Stimulated activated CD4-positive, alpha-beta T cell treated with anti-CD3 and anti-CD28 coated beads, Interleukin-12 subunit alpha, Interleukin-12 subunit beta, amount 100 ng/mL, for 24 hours (primary cell): ENCODE measurements around the gene KIAA0825.
A peak's percentile ranks its signal among the peaks of the same experiment; 100 is the strongest.

ENCODE experiments used
- DNase-seq, 2 experiments: peaks; one replicate each; pipeline ENCODE4 v3.0.0-alpha.2; 2020; ENCODE audit warnings: low read depth in 2 of 2

Gene KIAA0825, protein sequence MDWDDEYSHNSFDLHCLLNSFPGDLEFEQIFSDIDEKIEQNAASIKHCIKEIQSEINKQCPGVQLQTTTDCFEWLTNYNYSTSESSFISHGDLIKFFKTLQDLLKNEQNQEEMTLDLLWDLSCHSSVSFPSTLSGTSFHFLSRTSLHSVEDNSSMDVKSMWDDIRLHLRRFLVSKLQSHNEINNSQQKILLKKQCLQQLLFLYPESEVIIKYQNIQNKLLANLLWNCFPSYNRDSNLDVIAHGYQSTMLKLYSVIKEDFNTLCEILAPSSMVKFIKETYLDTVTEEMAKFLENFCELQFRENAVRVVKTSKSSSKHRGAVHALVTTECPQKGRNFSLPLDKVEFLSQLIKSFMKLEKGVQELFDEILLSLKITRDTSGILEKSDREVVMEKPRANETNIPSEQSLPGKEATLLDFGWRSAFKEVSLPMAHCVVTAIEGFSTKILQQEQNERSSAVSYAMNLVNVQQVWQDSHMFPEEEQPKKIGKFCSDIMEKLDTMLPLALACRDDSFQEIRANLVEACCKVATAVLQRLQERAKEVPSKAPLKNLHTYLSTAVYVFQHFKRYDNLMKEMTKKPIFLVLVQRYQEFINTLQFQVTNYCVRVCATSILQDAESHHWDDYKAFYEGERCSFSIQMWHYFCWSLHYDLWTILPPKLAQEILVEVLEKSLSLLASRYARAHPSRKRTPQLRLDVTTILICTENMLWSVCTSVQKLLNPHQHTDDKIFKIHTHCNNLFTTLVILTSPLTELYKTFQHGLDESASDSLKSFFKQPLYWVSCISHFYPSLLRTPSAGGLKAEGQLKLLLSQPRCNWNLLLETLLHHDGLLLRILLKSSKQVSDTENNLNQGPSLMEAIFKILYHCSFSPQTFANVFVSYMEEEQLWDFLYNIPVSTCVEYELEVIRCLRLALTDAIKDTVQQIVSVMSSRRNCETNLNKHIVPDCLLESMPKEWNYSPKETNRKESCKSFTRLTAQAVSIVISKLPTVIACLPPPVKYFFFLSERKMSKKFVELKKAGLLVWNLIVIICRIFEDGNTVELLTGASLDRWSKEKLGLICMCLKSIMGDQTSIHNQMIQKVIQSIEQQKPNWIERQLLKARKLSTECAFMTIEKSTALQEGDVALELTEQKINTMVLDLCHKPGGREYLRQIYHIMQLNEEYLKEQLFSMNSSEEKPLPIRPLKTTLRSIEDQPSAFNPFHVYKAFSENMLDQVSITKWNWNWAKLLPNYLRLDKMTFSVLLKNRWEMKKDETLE (N-terminal part only)

GRCh38 chr5:94618493-94619328, at the start of gene KIAA0825, which contains the start of gene SLF1:
KIAA0825 (minus strand) TSS chr5:94618604; CDS start chr5:94537126, 81,478 bp downstream.
SLF1 (plus strand) TSS chr5:94618669; CDS start chr5:94628811, 10,142 bp downstream.
- DNase-seq = peak; percentile 81 to 82

DNA sequence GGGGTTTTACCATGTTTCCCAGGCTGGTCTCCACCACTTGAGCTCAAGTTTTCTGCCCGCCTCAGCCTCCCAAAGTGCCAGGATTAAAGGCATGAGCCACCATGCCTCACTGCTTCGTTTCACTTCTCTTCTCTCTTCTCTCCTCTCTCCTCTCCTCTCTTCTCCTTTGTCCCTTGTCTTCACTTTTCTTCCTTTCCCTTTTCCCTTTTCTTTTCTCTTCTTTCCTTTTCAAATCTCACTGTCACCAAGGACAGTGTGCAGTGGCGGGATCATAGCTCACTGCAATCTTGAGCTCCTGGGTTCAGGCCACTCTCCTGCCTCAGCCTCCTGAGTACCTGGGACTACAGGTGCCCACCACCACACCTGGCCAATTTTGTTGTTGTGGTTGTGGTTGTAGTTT, 49.5 kb upstream of the KIAA0825 start:
- DNase-seq = no peak

GRCh38 chr5:94661086-94661485, 42.7 kb upstream of the KIAA0825 start:
- no peak for DNase-seq

DNA sequence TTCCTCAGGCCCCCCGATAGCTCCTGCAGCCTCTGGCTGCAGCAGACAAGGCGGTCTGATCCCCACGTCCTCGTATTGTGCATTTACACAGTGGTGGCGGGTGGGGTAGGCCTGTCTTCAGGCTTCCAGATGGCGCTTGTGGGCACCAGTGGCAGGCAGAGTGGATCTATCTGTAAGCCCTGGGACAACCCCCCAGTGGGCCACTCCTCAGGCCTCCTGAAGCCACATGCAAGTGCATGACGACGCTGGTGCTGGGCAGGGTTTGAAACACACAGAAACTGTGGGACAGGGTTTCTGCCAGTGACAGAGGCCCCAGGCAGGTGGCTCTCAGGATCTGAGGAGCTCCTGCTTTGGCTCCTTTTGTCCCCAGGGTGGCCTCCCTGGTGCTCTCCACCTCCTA, 42.1 kb upstream of the KIAA0825 start:
- DNase-seq = no peak

GRCh38 chr5:94658272-94658671, 39.9 kb upstream of the KIAA0825 start:
- DNase-seq = no peak

DNA sequence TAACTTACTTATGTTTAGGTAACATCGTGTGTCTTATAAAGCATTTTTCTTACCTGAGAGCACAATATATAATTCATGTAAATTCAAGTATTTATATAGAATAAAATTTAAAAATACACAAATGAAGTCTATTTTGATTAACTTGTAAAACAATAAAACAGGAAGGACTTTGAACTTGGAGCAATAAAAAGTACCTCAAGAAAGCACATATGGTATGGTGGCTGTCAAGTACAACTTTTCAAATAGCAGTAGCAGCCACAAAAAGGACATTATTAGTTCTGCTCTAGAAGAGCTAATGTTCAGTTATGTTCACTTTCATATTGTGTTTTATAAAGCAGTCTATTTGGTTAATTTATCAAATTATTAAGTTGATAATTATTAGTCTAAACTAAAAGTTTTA, 31.5 kb upstream of the KIAA0825 start:
- no peak for DNase-seq

- DNase-seq = no peak
Observed at GRCh38 chr5:94646758-94647157, 28.4 kb upstream of the KIAA0825 start.

GRCh38 chr5:94645053-94645452, 26.6 kb upstream of the KIAA0825 start:
- DNase-seq = no peak

DNA sequence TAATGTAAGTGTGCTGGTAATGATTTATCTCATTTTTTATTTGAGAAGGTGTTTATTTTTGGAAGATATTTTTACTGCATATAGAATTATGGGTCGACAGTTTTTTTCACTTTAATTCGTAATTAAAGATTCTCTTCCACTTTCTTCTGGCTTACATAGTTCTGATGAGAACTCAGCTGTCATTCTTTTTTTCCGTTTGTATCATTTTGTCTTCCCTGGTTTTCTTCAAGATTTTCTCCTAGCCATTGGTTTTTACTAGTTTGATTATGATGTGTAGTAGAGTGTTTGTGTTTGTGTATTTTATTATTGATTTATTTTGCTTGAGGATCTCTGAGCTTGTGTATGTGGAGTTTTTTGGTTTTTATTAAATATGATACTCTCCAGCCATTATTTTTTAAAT, 21.8 kb upstream of the KIAA0825 start:
- no peak for DNase-seq

GRCh38 chr5:94632024-94632423, 13.6 kb upstream of the KIAA0825 start:
- no peak for DNase-seq

DNA sequence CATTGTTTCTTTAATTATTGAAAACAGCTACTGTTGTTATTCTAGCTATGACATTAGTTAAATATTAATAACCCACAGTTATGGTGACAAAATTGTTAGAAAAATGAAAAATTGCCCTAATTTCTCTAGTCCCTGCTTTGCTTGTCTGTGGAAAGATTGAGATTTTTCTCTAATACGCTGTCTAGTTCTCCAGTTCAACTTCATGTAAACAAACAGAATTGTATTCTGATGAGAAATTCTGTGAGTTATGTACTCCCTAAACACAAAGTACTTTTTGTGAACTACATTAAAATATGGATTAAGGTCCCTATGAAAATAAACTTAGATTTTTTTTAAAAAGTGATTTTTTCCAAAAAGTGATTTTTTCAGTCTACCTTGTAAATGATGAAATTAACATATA, 8.8 kb upstream of the KIAA0825 start:
- no peak for DNase-seq

DNA sequence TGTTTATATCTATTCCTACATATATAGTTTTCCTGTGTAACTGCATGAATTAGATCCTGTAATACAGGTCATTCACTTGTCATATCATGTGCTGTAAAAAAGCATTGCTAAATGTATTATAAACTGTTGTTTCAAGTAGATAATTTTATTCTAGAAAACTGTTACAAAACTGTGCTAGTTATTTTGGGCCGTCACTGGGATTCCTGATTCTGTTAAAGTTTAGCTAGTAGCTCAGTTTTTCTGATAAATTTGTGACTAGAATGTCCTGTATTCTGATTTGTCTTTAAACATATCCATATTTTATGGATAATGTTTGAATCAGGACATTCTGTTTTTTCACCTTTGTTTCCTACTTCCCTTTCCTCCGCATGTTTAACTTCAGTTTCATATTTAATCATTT, 5.5 kb upstream of the KIAA0825 start:
- no peak for DNase-seq

DNA sequence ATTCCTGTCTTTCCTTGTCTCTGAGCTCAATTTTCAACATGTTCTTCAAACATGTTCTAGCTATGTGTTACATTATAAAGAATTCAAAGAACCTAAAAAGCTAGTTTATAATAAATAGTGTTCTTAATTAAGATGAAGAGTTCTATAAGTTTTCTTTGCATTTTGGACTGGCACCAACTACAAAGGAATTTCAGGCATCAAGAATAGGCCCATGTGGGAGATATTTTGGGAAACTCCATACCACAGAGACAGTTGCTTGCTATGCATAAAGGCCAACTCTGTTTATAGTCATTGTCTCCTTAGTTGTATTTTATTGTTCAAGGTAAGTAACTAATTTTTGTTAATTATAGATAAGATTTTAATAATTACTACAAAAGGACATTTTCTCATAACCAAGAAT, 4.6 kb upstream of the KIAA0825 start:
- DNase-seq = no peak

DNA sequence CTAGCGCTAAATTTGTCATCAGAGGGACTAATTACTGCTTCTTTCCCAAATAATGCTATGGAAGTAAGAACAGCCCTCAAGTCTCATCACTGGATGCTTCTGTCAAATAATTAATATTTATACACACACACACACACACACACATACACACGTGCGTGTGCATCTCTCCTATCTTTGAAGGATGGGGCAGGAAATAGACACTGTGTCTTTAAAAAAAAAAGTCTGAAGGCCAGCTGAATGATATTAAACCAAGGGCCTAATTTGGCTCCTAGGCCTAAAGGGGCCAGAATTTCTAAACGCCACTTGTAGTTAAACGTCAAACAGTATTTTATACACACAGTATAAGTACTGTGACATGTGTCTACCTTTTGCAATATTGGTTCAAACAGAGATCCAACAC, 3.4 kb upstream of the KIAA0825 start:
- no peak for DNase-seq

- DNase-seq = no peak
Observed at GRCh38 chr5:94620256-94620655, 1.9 kb upstream of the KIAA0825 start.

DNA sequence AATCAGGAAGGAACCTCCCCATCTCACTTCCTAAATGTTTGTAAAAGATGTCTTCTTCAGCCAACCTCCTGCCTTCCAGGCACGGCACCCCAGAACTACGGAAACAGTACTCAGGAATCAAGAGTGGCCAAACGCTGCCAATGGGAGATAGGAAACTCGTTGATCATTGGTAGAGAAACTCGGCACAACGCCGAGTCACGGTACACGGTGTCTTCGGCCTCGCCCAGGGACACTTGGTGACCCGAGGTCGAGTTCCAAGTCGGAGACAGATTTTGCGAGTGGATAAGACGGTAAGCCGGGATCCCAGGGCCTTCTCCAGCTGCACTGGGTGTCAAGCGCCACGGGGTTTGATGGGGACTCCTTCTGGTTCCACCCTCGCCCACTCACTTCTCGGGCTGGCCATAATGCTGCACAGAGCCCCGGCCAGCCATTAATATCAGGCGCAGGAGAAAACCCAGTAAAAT, 343 bp downstream of the KIAA0825 start:
- DNase-seq = peak in 1 of 2 experiments; percentile 4

DNA sequence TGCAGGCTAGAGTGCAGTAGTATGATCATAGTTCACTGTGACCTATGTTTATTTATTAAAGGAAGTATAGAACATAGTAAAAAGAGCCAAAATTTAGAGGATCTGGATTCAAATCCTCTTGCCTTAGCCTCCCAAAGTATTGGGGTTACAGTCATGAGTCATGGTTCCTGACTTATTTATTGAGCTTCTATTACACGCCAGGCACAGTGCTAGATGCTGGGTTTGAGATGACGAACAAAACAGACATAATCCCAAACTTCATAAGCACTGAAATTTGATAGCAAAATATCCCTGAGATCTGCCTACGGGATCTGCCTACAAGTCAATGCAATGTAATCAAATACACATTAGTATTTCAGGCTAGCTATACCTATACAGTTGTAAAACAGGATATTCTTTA, 2.5 kb downstream of the KIAA0825 start:
- no peak for DNase-seq

GRCh38 chr5:94614156-94614805, 4.1 kb downstream of the KIAA0825 start:
- DNase-seq = no peak

GRCh38 chr5:94613583-94613982, 4.8 kb downstream of the KIAA0825 start:
- DNase-seq = no peak

DNA sequence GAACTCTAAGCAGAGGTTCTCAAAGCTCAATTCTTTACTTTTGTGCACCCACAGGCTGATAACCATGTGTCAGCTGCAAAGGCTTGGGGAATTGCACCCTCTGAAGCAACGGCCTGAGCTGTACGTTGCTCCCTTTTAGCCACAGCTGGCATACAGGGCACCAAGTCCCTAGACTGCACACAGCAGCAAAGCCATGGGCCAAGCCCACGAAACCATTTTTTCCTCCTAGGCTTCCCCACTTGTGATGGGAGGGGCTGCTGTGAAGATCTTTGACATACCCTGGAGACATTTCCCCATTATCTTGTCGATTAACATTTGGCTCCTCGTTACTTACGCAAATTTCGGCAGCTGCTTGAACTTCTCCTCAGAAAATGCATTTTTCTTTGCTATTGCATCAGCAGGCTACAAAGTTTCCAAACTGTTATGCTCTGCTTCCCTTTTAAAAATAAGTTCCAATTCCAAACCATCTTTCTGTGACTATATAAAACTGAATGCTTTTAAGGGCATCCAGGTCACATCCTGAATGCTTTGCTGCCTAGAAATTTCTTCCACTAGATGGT, 23.0 kb downstream of the KIAA0825 start:
- DNase-seq = no peak
